MCF 10A (cell line): Measurements from ENCODE around the gene SRGAP3. TPM values are rescaled to one million over a fixed set of nuclear protein-coding genes. Genes with fewer than 3 reads are reported as not detected.

ENCODE experiments used
- BruUV-seq: library from RNA; stranded (reverse); fragments of 400-500 nt; replicated peaks from 2 replicates; lab custom pipeline; 2021; lab: Mats Ljungman, UMichigan
- CTCF ChIA-PET: fragments of 300-600 bp; sonication (Branson Sonifier 250); formaldehyde crosslinking; extraction: SDS; loops from one replicate; lab custom pipeline; 2021; ENCODE audit warnings: antibody characterized with exemption, inconsistent platforms; lab: Yijun Ruan, JAX
- POLR2A ChIA-PET: fragments of 300-600, 350-650 bp; sonication (Branson Sonifier 250); formaldehyde crosslinking; extraction: SDS; loops from one replicate; lab custom pipeline; 2020; ENCODE audit warnings: antibody characterized with exemption, inconsistent platforms; lab: Yijun Ruan, JAX
- DNase-seq: peaks from one replicate; pipeline ENCODE4 v3.0.0-alpha.2; 2018; ENCODE audit not compliant: unreplicated experiment
- H3K27ac Mint-ChIP-seq: one replicate; pipeline ENCODE4 v1.8.0; 2022; ENCODE audit warnings: mild to moderate bottlenecking, low read depth, mixed read lengths; ENCODE audit not compliant: unreplicated experiment
- H3K27me3 Mint-ChIP-seq: one replicate; pipeline ENCODE4 v1.8.0; 2022; ENCODE audit warnings: mixed read lengths; ENCODE audit not compliant: insufficient read depth, unreplicated experiment
- H3K36me3 Mint-ChIP-seq: one replicate; pipeline ENCODE4 v1.8.0; 2022; ENCODE audit warnings: mild to moderate bottlenecking, moderate library complexity, mixed read lengths; ENCODE audit not compliant: insufficient read depth, unreplicated experiment
- H3K4me1 Mint-ChIP-seq: one replicate; pipeline ENCODE4 v1.8.0; 2022; ENCODE audit warnings: mixed read lengths; ENCODE audit not compliant: insufficient read depth, unreplicated experiment
- H3K4me3 Mint-ChIP-seq: one replicate; pipeline ENCODE4 v1.8.0; 2022; ENCODE audit warnings: mild to moderate bottlenecking, moderate library complexity, mixed read lengths; ENCODE audit not compliant: unreplicated experiment
- H3K9me3 Mint-ChIP-seq: one replicate; pipeline ENCODE4 v1.8.0; 2022; ENCODE audit warnings: mixed read lengths; ENCODE audit not compliant: unreplicated experiment
- intact Hi-C: fragments of 100-400 bp; cut with micrococcal nuclease; formaldehyde crosslinking; loops from 2 replicates; pipeline ENCODE4 v1.14.1; 2022
- total RNA-seq: library from RNA; stranded (reverse); gene quantifications from 2 replicates; pipeline ENCODE4 v1.2.3, GENCODE V29; 2022
- TF ChIP-seq, protein P1 (sequence below): fragments of 200-600 bp; IDR thresholded peaks from one replicate; pipeline ENCODE4 v1.8.0; 2022; ENCODE audit warnings: antibody characterized with exemption, mild to moderate bottlenecking; ENCODE audit not compliant: unreplicated experiment

The SRGAP3 gene
- total RNA-seq, 1 experiment from 2014 or later = 19.8 TPM

DNA sequence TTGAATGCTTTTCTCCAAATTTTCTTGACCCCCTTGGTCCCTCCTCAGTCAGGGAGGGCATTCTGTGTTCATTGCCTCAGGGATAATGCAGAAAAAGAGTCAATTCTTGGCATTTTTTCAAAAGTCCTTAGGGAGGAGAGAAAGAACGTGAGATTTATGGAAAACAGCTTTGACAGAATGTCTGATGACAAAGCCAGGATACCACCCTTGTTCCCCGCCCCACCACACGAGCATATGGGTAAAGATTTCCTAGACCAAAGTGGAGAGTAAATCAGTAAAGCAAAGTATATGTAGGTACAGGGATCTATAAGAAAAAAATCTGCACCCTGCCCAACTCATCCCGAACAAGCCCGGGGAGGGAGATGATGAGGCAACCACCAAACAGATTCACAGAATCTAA lies 11.2 kb downstream of the SRGAP3 start:
- H3K4me1 Mint-ChIP-seq = peaks cover 24% of the 10 kb centered on the region
- intact Hi-C loops = no loop called here
- no peak overlapping the region for H3K4me3 Mint-ChIP-seq
- ChIA-PET CTCF (no interaction called here), POLR2A (interaction anchor here (0.7 kb wide), 1 partner anchor 62 kb away, joined by 3 read pairs; no protein-coding TSS in a partner anchor)
- H3K27ac Mint-ChIP-seq = no peak overlapping the region
- TF ChIP-seq, protein P1, sequence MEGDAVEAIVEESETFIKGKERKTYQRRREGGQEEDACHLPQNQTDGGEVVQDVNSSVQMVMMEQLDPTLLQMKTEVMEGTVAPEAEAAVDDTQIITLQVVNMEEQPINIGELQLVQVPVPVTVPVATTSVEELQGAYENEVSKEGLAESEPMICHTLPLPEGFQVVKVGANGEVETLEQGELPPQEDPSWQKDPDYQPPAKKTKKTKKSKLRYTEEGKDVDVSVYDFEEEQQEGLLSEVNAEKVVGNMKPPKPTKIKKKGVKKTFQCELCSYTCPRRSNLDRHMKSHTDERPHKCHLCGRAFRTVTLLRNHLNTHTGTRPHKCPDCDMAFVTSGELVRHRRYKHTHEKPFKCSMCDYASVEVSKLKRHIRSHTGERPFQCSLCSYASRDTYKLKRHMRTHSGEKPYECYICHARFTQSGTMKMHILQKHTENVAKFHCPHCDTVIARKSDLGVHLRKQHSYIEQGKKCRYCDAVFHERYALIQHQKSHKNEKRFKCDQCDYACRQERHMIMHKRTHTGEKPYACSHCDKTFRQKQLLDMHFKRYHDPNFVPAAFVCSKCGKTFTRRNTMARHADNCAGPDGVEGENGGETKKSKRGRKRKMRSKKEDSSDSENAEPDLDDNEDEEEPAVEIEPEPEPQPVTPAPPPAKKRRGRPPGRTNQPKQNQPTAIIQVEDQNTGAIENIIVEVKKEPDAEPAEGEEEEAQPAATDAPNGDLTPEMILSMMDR = no peak
- H3K36me3 Mint-ChIP-seq = peaks cover 35% of the 10 kb centered on the region
- no peak for DNase-seq
- no TSS peak for BruUV-seq
- no peaks in the 10 kb centered on the region for H3K9me3 Mint-ChIP-seq
- no peaks in the 10 kb centered on the region for H3K27me3 Mint-ChIP-seq

DNA sequence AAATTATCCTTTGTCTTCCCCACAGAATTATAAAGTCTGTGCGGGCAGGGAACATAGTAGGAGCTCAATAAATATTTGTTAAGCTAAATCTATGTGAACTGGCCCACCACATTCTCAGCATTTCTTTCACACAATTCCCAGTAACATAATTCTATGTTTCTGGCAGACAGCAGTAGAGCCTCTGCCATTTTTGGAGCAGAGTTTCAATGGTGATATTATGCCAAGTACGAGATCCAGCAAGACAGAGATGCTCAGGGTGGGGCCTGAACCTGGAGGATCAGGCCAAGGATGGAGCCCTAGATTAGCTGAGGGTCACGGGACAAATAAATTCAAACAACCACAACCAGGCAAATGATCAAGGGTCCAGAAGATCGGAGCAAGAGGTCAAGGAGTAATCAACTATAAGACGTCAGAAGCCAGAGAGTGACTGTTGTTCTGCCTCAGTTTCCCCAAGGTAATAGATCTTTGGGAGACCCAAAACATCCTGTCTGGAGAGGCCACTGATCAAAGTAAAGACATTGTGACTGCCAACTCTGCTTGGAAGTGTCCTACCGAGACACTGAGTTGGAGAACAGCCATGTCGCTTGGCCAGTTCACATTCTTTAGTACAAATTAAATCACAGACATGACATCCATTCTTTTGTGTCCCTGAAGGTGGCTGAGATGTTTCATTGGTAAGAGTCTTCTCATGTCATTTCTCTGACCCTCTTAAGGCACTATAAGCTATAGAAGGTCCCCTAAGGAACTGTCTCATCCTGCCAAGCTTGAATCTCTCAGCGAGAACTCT lies 15.4 kb downstream of the SRGAP3 start:
- TF ChIP-seq, protein P1 = no peak
- H3K27ac Mint-ChIP-seq = no peak overlapping the region
- BruUV-seq = no TSS peak
- H3K36me3 Mint-ChIP-seq = peaks cover 23% of the 10 kb centered on the region
- no peaks in the 10 kb centered on the region for H3K27me3 Mint-ChIP-seq
- ChIA-PET POLR2A (interaction anchor here (0.7 to 1.1 kb wide), 2 partner anchors 16 to 55 kb away, joined by 3 read pairs; partner anchors contain the start of gene SRGAP3), CTCF (interaction anchor here (0.6 to 2.8 kb wide), 6 partner anchors 15 to 495 kb away, joined by 3 to 7 read pairs (median 4); partner anchors contain the start of gene SRGAP3)
- intact Hi-C loops = no loop called here
- H3K4me1 Mint-ChIP-seq = peaks cover 11% of the 10 kb centered on the region
- no peak for DNase-seq
- H3K9me3 Mint-ChIP-seq = no peaks in the 10 kb centered on the region
- H3K4me3 Mint-ChIP-seq = no peak overlapping the region

DNA sequence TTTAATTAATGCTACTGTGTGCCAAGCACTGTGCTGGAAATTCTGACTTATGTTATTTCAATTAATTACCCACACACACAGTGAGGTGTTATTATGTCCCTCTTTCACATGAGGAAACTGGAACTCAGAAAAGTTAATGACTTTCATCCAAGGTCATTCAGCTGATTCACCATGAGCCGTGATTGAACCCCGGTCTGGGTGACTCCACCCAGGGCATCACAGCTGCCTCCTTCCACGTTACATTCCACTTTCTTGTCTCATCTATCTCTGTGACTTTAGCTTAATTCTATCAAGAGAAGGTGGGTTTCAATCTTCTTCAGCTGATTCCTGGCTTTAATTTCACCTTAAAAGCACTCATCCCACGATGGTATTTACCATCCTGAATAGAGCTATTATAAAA lies 16.3 kb downstream of the SRGAP3 start:
- DNase-seq = no peak
- H3K9me3 Mint-ChIP-seq = no peaks in the 10 kb centered on the region
- peaks cover 23% of the 10 kb centered on the region for H3K36me3 Mint-ChIP-seq
- TF ChIP-seq, protein P1 = no peak
- ChIA-PET CTCF (interaction anchor here (0.6 to 1.6 kb wide), 3 partner anchors 23 to 494 kb away, joined by 3 to 4 read pairs (median 4); no protein-coding TSS in a partner anchor), POLR2A (interaction anchor here (0.7 to 1.1 kb wide), 2 partner anchors 16 to 54 kb away, joined by 3 read pairs; partner anchors contain the start of gene SRGAP3)
- H3K27me3 Mint-ChIP-seq = no peaks in the 10 kb centered on the region
- no peak overlapping the region for H3K4me3 Mint-ChIP-seq
- BruUV-seq = no TSS peak
- intact Hi-C loops = no loop called here
- no peak overlapping the region for H3K27ac Mint-ChIP-seq
- peaks cover 11% of the 10 kb centered on the region for H3K4me1 Mint-ChIP-seq

DNA sequence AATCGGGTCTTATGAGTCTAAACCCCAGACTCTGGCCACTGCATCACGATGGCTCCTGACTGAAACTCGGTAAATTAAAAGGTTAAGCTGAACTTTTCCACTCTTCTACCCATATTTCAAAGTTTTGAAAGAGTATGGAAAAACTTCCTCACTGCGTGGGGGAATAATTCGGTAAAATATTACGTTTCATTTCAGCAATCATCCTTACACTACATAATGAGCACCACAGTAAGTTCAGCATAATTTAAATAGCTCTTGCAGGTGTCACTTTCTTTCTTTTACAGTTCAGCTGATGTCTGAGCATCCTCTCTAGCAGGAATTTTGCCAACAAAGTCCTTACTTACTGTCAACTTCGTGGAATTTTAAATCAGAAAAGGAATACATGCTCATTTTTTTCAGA lies 17.5 kb downstream of the SRGAP3 start:
- intact Hi-C loops = no loop called here
- no peak overlapping the region for H3K27ac Mint-ChIP-seq
- H3K27me3 Mint-ChIP-seq = no peaks in the 10 kb centered on the region
- H3K4me1 Mint-ChIP-seq = peaks cover 11% of the 10 kb centered on the region
- TF ChIP-seq, protein P1 = no peak
- no peaks in the 10 kb centered on the region for H3K9me3 Mint-ChIP-seq
- H3K36me3 Mint-ChIP-seq = peaks cover 20% of the 10 kb centered on the region
- no peak for DNase-seq
- H3K4me3 Mint-ChIP-seq = no peak overlapping the region
- CTCF ChIA-PET = interaction anchor here (0.7 kb wide), 1 partner anchor 9 kb away, joined by 3 read pairs; no protein-coding TSS in a partner anchor
- POLR2A ChIA-PET = interaction anchor here (1.3 kb wide), 1 partner anchor 17 kb away, joined by 4 read pairs; the partner anchor contains the start of gene SRGAP3
- BruUV-seq = no TSS peak
